ENCODE measurements around the gene PUS1.
A peak's percentile ranks its signal among the peaks of the same experiment; 100 is the strongest.

Gene PUS1

DNA sequence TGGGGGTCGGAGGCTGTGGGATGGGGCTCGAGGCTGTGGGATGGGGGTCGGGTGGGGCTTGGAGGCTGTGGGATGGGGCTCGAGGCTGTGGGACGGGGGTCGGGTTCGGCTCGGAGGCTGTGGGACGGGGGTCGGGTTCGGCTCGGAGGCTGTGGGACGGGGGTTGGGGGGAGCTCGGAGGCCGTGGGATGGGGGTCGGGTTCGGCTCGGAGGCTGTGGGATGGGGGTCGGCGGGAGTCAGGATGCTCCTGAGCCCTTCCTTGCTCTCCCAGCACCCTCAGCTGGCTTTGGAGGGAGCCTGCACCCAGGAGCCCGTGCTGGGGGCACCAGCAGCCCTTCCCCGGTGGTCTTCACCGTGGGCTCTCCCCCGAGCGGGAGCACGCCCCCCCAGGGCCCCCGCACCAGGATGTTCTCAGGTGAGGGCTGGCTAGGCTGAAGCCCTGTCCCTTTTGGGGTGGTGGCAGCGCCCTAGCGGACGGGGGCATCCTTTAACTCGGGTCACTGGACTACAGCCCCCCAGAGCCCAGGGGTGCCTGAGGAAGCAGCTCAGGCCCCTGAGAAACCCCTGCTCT lies 11.9 kb upstream of the PUS1 start:
- no peak for DNase-seq

DNA sequence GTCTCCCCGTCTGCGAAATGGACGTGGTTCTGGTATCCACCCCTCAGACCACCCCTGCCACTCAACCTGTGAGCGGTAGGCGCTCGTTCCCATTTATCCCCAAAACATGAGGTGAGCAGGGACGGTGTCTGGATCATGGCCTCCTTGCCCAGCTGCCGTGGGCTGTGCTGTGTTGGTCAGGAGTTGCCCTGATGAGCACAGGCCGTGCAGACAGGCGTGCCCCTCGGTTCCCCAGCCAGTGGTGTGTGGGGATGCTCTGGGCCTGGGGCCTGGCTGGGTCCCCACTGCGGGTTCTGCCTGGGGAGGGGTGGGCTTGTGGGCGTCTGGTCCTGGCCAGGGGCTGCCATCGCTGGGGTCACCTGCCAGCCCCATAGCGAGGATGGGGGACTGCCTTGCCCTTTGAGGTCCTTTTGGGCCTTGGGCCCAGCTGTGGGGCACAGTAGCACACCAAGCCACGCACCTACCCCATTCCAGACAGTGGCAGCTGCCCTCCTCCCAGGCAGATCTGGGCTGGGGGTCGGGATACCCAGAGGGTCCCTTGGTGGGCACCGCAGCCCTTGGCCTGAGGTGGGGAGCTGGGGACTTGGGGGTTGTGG lies 11.3 kb upstream of the PUS1 start:
- no peak for DNase-seq

DNA sequence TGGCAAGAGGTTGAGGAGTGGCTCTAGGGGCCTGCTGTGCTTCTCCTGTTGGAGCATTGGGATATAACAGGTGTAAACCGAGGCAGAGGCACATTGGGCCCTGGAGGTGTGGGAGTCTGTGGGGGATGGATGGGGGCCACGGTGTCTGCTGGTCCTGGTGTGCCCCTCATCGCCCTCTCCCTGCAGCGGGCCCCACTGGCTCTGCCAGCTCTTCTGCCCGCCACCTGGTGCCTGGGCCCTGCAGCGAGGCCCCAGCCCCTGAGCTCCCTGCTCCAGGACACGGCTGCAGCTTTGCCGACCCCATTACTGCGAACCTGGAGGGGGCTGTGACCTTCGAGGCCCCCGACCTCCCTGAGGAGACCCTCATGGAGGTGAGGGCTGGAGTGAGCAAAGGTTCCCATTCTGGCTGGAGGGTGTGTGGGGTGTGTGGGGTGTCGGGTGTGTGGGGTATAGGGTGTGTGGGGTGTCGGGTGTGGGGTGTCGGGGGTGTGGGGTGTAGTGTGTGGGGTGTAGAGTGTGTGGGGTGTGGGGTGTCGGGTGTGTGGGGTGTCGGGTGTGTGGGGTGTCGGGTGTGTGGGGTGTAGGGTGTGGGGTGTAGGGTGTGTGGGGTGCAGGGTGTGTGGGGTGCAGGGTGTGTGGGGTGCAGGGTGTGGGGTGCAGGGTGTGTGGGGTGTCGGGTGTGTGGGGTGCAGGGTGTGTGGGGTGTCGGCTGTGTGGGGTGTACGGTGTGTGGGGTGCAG lies 10.6 kb upstream of the PUS1 start:
- no peak for DNase-seq

GRCh38 chr12:131919051-131919347 lies 10.1 kb upstream of the PUS1 start:
- DNase-seq = no peak

- DNase-seq = no peak
Measured at GRCh38 chr12:131919366-131920156, 9.5 kb upstream of the PUS1 start.

DNA sequence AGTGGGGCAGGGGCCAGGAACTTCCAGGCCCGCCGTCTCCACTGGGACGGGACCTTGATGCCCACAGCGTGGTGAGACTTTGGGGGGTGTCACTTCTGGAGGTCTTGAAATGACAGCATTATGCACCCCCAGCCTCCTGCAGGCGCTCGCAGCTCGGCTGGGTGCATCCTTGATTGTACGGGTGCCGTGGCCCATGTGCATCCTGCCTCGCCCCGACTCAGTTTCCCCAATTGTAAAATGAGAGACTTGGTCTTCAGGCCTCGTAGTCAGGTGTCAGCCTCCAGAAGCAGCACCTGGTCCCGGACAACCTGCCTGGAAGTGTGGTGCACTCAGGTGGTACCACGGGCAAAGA lies 8.9 kb upstream of the PUS1 start:
- DNase-seq = no peak

- DNase-seq = no peak
Measured at GRCh38 chr12:131920902-131921840, 7.9 kb upstream of the PUS1 start.

DNA sequence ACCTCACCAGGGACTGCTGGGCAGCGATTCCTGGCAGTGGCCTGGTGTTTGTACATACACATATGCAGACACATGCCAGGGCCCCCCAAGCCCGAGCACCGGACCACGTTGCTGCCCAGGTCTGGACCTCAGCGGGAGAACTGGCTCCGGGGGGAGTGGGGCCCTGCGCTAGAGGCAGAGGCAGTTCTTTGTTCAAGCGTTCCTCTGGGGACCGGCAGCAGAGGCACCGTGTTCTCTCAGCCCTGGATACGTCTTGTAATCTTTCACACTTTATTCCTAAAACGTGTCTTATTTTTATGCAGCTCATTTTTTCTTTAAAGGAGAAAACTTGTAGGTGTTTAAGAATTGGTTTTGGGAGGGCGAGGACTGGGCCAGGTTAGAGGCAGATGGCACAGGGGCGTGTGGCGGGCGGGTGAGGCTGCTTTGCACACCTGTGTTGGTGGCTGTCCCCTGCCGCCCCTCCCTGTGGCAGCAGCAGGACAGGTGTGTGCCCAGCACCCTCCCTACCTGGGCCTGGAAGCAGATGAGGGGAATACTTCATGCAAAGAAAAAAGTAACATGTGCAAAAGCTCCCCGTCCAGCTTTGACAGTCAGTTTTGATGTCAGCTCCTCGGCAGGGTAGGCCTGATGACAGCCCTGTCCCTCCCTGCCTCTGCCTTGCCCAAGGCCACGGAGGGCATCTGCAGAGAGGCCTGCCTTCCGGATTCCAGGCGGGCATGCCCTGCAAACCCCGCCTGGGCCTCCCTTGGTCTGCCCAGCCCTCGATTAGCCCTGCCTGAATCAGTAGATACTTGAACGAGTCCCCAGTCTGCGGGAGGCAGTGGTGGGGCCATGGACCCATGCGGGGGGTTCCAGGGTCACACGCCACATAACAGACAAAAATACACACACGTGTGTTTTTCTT lies 7.0 kb upstream of the PUS1 start:
- DNase-seq = no peak

GRCh38 chr12:131922772-131923171 lies 6.3 kb upstream of the PUS1 start:
- no peak for DNase-seq

GRCh38 chr12:131923260-131923659 lies 5.8 kb upstream of the PUS1 start:
- no peak for DNase-seq

GRCh38 chr12:131927110-131928079 lies 1.7 kb upstream of the PUS1 start:
- peak; percentile 41 for DNase-seq

DNA sequence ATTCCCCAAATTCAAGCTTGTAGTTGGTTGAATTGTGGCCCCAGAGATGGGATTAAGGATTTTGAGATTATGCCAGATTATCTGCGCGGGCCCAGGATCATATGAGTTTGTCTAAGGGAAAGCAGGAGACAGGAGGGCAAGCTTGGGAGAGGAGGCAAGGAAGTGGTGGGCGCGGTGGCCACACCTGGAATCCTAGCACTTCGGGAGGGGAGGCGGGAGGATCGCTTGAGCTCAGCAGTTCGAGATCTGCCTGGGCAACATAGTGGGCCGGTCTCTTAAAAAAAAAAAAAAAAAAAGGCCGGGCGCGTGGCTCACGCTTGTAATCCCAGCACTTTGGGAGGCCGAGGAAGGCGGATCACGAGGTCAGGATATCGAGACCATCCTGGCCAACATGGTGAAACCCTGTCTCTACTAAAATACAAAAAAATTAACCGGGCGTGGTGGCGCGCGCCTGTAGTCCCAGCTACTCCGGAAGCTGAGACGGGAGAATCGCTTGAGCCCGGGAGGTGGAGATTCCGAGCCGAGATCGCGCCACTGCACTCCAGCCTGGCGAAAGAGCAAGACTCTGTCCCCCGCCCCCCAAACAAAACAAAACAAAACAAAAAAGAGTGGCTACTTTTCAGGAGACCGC lies 881 bp upstream of the PUS1 start:
- DNase-seq = peak; percentile 88

DNA sequence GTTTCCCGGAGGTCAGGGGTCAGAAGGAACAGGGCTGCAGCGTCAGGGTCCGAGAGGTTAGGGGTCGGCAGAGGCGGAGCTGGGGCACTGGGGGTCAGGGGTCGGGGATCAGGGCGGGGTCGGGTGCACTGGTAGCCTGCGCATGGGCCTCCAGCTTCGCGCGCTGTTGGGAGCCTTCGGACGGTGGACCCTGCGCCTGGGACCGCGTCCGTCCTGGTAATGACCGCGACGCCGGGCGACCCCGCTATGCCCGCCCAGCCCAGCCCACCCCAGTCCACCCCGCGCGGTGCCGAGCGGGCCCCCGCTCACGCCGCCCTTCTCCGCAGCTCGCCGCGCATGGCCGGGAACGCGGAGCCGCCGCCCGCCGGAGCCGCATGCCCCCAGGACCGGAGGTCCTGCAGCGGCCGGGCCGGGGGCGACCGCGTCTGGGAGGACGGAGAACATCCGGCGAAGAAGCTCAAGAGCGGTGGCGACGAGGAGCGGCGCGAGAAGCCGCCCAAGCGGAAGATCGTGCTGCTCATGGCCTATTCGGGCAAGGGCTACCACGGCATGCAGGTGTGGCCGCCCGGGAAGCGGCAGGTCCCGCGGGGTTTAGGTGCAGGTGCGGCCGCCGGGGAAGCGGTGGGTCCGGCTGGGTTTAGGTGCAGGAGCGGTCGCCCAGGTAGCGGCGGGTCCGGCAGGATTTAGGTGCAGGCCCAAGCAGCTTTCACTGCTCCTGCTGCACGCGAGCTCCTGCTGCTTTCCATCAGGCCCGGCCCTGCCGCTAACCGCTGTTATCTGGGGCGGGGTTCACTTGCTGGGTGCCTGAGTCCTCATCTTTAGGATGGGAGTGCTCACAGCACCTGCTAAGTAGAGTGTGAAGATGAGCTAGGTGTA lies 743 bp downstream of the PUS1 start:
- peak; percentile 41 for DNase-seq

GRCh38 chr12:131930510-131930909 lies 1.4 kb downstream of the PUS1 start:
- no peak for DNase-seq

GRCh38 chr12:131933387-131933786 lies 4.3 kb downstream of the PUS1 start:
- DNase-seq = no peak

DNA sequence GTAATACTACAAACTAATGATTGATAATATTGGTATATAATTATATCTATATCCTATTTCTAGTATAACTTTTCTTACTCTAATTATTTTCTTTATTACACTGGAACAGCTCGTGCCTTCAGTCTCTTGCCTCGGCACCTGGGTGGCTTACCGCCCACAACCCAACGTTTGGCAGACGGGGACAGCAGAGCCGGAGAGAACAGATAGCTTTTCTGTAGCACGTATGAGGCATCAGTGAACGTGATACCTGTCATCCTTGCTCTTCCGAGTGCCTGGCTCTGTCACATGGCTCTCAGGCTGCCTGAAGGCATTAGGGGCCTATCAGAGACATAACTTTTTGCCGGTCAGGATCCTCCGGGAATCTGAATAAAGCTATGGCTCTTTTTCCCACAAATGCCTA lies 5.5 kb downstream of the PUS1 start:
- no peak for DNase-seq

GRCh38 chr12:131938082-131938481 lies 9.0 kb downstream of the PUS1 start:
- DNase-seq = no peak

DNA sequence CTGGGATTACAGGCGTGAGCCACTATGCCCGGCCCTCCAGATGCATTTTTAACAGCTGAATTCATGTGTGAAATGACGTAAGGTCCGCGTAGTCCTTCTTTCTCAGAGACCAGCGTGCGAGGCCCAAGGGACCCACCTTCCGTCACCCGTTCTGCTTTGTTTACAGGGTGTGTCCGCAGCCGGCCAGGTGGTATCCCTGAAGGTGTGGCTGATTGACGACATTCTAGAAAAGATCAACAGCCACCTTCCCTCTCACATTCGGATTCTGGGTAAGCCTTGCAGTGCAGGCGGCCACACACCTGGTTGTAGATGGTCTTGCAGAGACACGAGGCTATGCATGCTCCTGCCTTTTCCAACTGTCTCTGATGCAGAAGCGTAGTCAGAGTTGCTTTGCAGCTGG lies 9.9 kb downstream of the PUS1 start:
- DNase-seq = no peak

DNA sequence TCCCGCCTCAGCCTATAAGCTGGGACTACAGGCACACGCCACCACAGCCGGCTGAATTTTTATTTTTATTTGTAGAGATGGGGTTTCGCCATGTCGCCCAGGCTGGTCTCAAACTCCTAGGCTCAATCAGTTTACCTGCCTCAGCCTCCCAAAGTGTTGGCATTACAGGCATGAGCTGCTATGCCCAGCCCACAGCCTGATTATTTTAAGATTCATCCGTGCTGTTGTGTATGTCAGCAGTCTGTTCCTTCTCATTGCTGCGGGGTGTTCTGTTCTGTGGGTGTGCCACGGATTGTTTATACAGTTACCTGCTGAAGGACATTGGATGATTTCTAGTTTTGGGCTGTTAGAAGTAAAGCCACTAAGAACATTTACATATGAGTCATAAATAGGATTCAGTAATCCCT lies 11.1 kb downstream of the PUS1 start:
- DNase-seq = no peak
